Measurements from ENCODE around the gene ANKS1A.
A peak's percentile ranks its signal among the peaks of the same experiment; 100 is the strongest.

The ANKS1A gene

GRCh38 chr6:35073211-35073610 is 184.2 kb downstream of the ANKS1A start:
- ATAC-seq (ENCODE audit: low read depth) (no peak), DNase-seq (ENCODE audit: low spot score) (no peak)
- Histone ChIP-seq H3K27me3 (ENCODE audit: insufficient read depth, poor library complexity, severe bottlenecking) (no peaks in the 10 kb centered on the region), H3K9me3 (ENCODE audit: severe bottlenecking) (no peaks in the 10 kb centered on the region), H3K4me3 (ENCODE audit: severe bottlenecking) (no peak overlapping the region), H3K4me1 (ENCODE audit: insufficient read depth, poor library complexity, severe bottlenecking) (peaks cover 11% of the 10 kb centered on the region), H3K27ac (ENCODE audit: poor library complexity, severe bottlenecking) (no peak overlapping the region), H3K36me3 (ENCODE audit: low read depth) (peaks cover 3% of the 10 kb centered on the region; the same call in 1 of the 2 replicates)
- TF ChIP-seq CTCF (IDR thresholded peaks at IDR 0.05; ENCODE audit: poor library complexity, severe bottlenecking) = no peak

DNA sequence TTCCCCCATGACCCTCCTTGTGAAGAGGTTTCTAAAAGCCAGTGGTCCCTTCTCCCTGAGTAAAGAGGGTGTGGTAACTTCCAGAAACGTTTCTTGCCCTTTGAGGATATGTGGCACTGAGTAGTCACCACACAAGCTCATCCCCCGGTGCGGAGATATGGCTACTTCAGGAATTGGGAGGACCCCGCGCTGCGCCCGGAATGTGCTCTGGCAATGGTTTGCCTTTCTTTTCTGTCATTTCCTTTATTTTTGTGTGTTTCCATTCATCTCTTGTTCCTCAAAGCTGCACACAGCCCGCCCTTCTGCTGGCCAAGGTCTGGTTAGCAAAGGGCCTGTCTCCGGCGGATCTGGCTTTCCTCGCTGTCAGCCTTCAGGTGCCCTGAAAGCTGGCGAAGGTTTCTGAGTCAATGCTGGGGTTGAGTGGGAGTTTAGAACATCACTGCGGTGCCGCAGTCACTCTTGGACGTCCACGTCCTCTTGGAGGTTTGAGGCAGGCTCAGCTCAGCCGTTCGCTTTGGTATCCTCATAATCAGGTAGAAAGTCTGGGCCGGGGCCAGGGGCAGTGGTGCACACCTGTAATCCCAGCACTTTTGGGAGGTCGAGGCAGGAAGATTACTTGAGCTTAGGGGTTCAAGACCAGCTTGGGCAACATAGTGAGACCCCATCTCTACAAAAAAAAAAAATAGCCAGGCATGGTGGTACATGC is 184.9 kb downstream of the ANKS1A start:
- H3K4me1 ChIP-seq (ENCODE audit: insufficient read depth, poor library complexity, severe bottlenecking) = peaks cover 11% of the 10 kb centered on the region
- H3K27me3 ChIP-seq (ENCODE audit: insufficient read depth, poor library complexity, severe bottlenecking) = no peaks in the 10 kb centered on the region
- no peak overlapping the region for H3K4me3 ChIP-seq (ENCODE audit: severe bottlenecking)
- no peak for TF ChIP-seq CTCF (IDR thresholded peaks at IDR 0.05; ENCODE audit: poor library complexity, severe bottlenecking)
- ATAC-seq (ENCODE audit: low read depth) (no peak), DNase-seq (ENCODE audit: low spot score) (no peak)
- peaks cover 3% of the 10 kb centered on the region; the same call in 1 of the 2 replicates for H3K36me3 ChIP-seq (ENCODE audit: low read depth)
- no peaks in the 10 kb centered on the region for H3K9me3 ChIP-seq (ENCODE audit: severe bottlenecking)
- no peak overlapping the region for H3K27ac ChIP-seq (ENCODE audit: poor library complexity, severe bottlenecking)

GRCh38 chr6:35076997-35077712 is 188.1 kb downstream of the ANKS1A start:
- peaks cover 11% of the 10 kb centered on the region for H3K4me1 ChIP-seq (ENCODE audit: insufficient read depth, poor library complexity, severe bottlenecking)
- H3K27me3 ChIP-seq (ENCODE audit: insufficient read depth, poor library complexity, severe bottlenecking) = no peaks in the 10 kb centered on the region
- ATAC-seq (ENCODE audit: low read depth) (peak; percentile 81), DNase-seq (ENCODE audit: low spot score) (peak; percentile 43)
- H3K9me3 ChIP-seq (ENCODE audit: severe bottlenecking) = no peaks in the 10 kb centered on the region
- peaks cover 8% of the 10 kb centered on the region for H3K36me3 ChIP-seq (ENCODE audit: low read depth)
- H3K4me3 ChIP-seq (ENCODE audit: severe bottlenecking) = no peak overlapping the region
- TF ChIP-seq CTCF (IDR thresholded peaks at IDR 0.05; ENCODE audit: poor library complexity, severe bottlenecking) = no peak
- peak overlapping the region; percentile 6 for H3K27ac ChIP-seq (ENCODE audit: poor library complexity, severe bottlenecking)

DNA sequence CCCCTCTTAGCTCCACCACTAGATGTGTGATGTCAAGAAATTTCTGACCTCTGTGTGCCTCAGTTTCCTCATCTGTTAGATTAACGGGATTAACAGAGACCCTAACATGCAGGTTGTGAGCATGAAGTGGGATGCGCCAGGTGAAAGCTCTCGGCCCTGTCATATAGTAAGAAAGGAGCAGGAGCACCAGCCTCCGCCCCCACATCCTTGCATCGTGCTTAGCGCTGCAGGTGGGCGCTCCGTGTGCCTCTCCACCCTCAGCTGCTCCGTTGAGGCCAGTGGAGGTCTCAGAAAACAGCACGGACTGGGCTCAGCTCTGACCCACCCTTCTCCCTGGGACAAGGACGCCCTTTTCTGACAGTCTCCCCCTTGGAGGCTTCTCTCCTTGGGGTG is 188.7 kb downstream of the ANKS1A start:
- H3K36me3 ChIP-seq (ENCODE audit: low read depth) = peaks cover 8% of the 10 kb centered on the region
- DNase-seq (ENCODE audit: low spot score) = peak; percentile 27
- no peaks in the 10 kb centered on the region for H3K27me3 ChIP-seq (ENCODE audit: insufficient read depth, poor library complexity, severe bottlenecking)
- H3K4me3 ChIP-seq (ENCODE audit: severe bottlenecking) = no peak overlapping the region
- no peak for ATAC-seq (ENCODE audit: low read depth)
- no peak for TF ChIP-seq CTCF (IDR thresholded peaks at IDR 0.05; ENCODE audit: poor library complexity, severe bottlenecking)
- peak overlapping the region; percentile 6 for H3K27ac ChIP-seq (ENCODE audit: poor library complexity, severe bottlenecking)
- H3K4me1 ChIP-seq (ENCODE audit: insufficient read depth, poor library complexity, severe bottlenecking) = peaks cover 11% of the 10 kb centered on the region
- H3K9me3 ChIP-seq (ENCODE audit: severe bottlenecking) = no peaks in the 10 kb centered on the region
